ENCODE measurements around the gene ARF1.
A peak's percentile ranks its signal among the peaks of the same experiment; 100 is the strongest.
"Not testable (repeated sequence)": the region's sequence is repeated elsewhere in the genome, so short reads cannot be mapped to it uniquely, and the experiment has no call there.

Gene ARF1

GRCh38 chr1:228104526-228105269 lies 22.2 kb downstream of the ARF1 start:
- DNase-seq = no peak

GRCh38 chr1:228105270-228105995 lies 22.9 kb downstream of the ARF1 start:
- no peak for DNase-seq

GRCh38 chr1:228105996-228106799 lies 23.7 kb downstream of the ARF1 start:
- DNase-seq = no peak

GRCh38 chr1:228106800-228107054 lies 24.2 kb downstream of the ARF1 start:
- no peak for DNase-seq

GRCh38 chr1:228107636-228108035 lies 25.1 kb downstream of the ARF1 start:
- DNase-seq = no peak

- DNase-seq = no peak
Measured at GRCh38 chr1:228108055-228108690, 25.7 kb downstream of the ARF1 start.

GRCh38 chr1:228108742-228109072 lies 26.2 kb downstream of the ARF1 start:
- DNase-seq = no peak

- DNase-seq = peak; percentile 98
Measured at GRCh38 chr1:228109073-228109961, 26.8 kb downstream of the ARF1 start, which contains the start of gene MRPL55. TSS of gene MRPL55 (minus strand) at chr1:228109299. CDS start at chr1:228108260, 1,039 bp downstream.

- DNase-seq = no peak
Measured at GRCh38 chr1:228109962-228110488, 27.5 kb downstream of the ARF1 start.

GRCh38 chr1:228110556-228110955 lies 28.0 kb downstream of the ARF1 start:
- DNase-seq = no peak

- not testable (repeated sequence) for DNase-seq
Measured at GRCh38 chr1:228111315-228111714, 28.8 kb downstream of the ARF1 start.

- no peak for DNase-seq
Measured at GRCh38 chr1:228112167-228112566, 29.7 kb downstream of the ARF1 start.

GRCh38 chr1:228112617-228113016 lies 30.1 kb downstream of the ARF1 start:
- DNase-seq = no peak

GRCh38 chr1:228114827-228115226 lies 32.3 kb downstream of the ARF1 start:
- no peak for DNase-seq

GRCh38 chr1:228117335-228117734 lies 34.8 kb downstream of the ARF1 start:
- DNase-seq = no peak

GRCh38 chr1:228118040-228118439 lies 35.5 kb downstream of the ARF1 start:
- no peak for DNase-seq

GRCh38 chr1:228120351-228120750 lies 37.8 kb downstream of the ARF1 start:
- no peak for DNase-seq

- no peak for DNase-seq
Measured at GRCh38 chr1:228120857-228121489, 38.5 kb downstream of the ARF1 start.

- no peak for DNase-seq
Measured at GRCh38 chr1:228122921-228123441, 40.5 kb downstream of the ARF1 start.

GRCh38 chr1:228123505-228123904 lies 41.0 kb downstream of the ARF1 start:
- no peak for DNase-seq

GRCh38 chr1:228125185-228125584 lies 42.7 kb downstream of the ARF1 start:
- no peak for DNase-seq
